Stimulated activated CD8-positive, alpha-beta memory T cell treated with anti-CD3 and anti-CD28 coated beads, Interleukin-7, amount 100 ng/mL, for 48 hours (primary cell): Measurements from ENCODE around the gene FBLN1.
"Not testable (repeated sequence)": the region's sequence is repeated elsewhere in the genome, so short reads cannot be mapped to it uniquely, and the experiment has no call there.

ENCODE experiments used
- DNase-seq, 2 donors: peaks; one replicate each; pipeline ENCODE4 v3.0.0-alpha.2; 2020; ENCODE audit warnings: low read depth in 1 of 2; ENCODE audit errors: extremely low read depth in 1 of 2

The FBLN1 gene

DNA sequence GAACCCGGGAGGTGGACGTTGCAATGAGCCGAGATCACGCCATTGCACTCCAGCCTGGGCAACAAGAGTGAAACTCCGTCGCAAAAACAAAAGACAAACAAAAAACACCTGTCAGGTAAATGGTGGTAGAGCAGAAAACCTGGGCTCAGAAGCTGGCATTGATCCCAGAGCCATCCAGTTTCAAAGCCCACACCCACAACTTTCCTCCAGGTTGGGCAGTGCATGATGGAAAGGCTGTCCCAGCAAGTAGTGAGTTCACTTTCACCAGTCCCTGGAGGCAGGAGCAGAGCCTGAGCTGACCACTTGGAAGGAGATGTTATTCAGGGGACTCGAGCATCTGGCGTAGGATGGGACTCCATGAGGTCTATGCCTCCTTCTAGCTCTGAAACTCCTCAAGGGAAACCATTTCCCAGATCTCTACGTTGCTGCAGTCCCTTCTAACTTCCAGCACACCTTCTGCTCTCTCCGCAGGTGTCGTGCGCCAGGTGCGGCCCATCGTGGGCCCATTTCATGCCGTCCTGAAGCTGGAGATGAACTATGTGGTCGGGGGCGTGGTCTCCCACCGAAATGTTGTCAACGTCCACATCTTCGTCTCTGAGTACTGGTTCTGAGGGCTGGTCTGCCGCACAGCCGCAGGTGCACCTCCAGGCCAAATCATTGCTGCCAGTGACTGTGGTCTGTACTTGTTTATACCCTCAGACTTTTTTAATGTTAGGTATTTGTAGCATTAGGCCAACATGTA, 97.3 kb downstream of the FBLN1 start:
- DNase-seq, result no peak

DNA sequence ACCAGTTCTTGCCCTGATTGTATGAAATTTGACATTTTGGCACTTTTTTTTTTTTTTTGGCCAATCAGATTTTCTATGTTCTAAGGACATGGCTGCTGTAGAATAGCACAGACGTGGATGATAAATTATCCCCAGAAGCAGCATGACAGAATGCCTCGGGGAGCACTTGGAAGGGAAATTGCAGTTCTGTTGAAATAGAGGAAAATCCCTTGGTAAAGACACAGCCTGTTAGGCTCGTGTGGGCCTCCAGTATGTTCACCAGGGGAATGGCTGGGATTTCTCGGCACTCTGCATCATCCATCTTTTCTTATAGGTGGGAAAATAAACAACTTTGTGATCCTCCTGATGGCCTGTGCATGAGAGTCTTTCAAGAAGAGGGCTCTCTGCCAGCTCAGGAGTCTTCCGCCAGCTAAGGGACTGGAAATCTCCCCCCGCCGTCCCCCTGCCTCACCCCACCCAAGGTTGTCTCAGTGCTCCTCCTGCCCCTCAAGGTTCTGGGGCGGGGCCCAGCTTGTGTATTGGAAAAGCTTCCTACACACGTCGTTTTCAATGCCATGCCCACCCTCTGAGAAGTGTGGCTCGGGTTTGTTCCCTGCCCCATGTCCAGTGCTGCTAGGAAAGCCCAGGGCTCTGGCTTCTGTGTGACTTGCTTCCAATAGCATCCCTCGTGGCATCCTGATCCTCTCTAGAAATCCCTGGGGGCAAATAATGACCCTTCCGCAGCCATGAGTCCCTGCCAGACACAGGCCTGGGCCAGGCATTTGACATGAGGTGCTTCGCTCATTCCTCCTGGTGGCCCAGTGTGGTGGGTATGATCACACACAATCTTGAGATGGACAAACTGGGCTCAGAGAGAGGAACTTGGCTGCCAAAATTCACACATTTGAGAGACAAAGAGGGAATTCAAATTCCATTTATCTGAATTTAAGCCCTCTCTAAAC, 98.4 kb downstream of the FBLN1 start:
- no peak for DNase-seq

DNA sequence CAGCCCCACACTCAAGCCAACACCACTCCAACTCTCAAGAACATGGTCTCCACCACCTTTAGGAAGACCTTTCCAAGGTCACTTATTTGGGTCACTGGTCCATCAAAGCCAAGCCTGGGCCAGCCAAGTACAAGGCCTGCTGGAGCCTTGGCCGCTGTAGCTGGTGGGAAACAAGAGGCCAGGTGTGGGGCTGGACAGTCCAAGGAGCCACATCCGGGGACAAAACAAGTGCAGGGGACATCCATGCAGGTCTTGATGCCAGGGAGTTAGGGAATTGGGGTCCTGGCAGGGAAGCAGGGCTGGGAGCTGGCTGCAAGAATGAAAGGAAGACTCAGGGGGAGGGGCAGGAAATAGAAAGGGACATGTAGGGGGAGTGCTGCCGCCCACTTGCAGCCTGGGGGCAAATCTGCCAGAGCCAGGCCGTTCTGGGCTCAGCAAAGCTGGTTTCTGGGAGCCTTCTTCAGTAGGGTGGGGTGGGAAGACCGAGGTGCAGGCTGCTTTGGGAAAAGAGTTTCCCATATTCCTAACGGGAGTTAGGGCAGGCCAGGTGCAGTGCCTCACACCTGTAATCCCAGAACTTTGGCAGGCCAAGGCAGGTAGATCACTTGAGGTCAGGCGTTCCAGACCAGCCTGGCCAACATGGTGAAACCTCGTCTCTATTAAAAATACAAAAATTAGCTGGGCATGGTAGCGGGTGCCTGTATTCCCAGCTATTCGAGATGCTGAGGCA, 99.5 kb downstream of the FBLN1 start:
- DNase-seq, result no peak

DNA sequence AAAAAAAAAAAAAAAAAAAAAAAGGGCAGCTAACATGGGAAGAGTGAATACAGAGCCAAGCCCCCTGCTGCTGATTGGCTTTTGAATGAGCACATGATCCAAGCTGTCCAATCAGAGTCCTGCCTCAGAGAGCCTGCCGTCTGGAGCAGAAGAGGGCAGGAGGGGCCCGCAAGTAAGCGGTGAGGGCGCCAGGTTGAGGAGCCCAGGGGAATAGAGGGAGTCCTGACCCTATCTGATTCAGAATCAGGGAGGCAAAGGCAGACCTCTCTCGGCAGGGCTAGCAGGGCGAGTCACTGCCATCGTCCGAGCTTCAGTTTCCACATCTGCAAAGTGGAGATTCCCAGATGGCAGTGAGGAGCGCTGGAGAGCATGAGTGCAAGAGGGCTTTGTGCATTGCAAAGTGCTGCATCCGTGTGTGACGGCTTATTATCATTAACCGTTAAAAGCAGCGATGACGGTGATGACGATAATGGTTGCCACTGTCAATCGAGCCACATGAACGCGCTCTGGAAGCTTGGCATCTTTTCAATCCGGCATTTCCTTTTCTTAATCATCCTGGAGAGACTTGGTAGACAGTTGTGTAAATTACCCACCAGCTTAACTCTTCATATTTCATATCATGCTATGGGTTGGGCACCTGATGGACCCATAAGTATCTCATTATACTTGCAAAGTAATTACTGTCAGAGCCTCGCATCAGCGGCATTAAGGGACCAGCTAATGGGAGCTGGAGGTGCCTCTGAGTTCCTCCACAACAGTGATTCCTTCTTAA, 100.3 kb downstream of the FBLN1 start:
- no peak for DNase-seq

DNA sequence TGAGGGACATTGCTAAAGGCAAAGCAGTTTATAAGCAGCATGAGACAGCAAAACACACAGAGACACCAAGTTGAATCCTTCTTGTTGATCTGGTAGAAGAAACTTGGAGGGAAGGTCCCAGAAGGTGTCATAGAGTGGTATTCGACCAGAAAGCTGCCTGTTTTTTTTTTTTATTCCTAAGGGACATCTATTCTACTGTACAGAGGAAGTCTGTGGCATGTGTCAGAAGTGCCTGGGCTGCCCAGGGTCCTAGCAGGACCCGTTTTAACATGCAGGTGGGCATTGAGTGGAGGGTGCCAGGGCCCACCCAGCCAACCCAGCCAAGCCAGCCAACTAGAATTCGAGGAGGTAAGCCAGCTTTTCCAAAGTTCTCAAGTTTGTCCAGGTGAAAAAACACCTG, 100.9 kb downstream of the FBLN1 start:
- no peak for DNase-seq

DNA sequence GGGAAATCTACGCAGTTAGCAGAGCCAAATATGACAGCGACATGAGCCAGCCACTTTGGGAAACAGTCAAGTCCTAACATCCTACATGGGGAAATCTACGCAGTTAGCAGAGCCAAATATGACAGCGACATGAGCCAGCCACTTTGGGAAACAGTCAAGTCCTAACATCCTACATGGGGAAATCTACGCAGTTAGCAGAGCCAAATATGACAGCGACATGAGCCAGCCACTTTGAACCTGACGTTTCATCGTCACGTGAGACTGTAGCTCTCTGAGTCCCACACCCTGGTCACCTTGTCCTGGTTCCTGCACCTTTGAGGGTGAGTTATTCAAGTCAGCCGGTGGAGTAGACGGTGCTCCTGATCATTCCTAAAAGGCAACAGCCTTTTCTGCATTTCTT, 105.4 kb downstream of the FBLN1 start:
- DNase-seq, result not testable (repeated sequence)

DNA sequence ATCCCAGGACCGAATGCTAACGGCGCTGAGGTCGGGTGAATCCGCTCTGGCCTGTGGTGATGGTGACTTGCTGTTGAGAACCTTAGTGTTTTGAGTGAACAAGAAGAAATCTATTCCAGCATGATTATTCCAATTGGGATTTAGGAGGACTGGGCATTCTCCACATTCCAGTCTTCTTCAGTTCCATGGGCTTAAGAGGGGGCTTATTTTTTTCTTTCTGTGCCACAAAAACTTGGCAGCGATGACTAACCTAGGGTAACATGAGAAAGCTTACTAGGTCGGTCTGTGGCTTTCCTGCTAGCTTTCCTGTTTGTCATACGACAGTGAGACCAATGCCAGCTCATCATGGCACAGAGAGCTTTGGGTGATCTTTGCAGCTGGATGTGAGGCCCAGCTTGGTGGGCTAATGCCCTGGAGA, 106.1 kb downstream of the FBLN1 start:
- DNase-seq, result peak in 1 of 2 donors; percentile 37

DNA sequence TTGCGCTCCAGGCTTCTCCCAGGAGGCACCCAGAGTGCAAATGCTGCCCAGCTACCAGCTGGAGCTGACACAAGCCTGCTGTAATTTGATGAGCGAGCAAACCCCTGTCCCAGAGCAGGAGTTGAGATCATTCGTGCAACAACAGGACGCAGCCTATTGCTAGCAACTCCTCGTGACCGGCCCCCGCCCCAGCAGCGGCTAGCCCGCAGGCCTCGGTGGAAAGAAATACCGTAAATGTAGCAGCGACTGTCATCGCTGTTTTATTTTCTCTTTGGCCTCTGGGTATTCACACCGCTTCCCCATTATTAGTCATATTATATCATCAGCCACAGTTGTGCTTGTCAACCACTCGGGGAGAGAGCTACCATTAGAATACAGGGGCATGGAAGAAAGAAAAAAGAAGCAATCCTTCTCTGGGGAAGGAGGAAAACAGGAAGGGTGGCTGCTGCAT, 109.8 kb downstream of the FBLN1 start:
- DNase-seq, result peak; percentile 11 to 20

DNA sequence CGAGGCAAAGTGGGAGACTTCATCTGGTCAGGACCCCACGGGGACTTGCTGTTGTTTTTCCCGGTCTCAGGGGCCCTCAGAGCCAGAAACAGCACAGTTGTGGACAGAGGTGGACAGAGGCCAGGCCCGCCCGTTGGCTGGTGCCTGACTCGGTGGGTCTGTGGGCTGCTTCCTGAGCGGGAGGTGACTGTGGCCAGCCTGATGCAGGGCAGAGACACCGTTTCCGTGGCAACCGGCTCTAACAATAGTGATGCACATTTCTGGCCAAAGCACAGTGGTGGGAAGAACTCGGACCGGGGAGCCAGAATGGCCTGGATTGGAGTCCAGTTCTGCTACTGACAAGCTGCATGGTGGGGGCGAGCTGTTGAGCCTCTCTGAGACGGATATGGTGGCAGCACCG, 110.3 kb downstream of the FBLN1 start:
- no peak for DNase-seq

DNA sequence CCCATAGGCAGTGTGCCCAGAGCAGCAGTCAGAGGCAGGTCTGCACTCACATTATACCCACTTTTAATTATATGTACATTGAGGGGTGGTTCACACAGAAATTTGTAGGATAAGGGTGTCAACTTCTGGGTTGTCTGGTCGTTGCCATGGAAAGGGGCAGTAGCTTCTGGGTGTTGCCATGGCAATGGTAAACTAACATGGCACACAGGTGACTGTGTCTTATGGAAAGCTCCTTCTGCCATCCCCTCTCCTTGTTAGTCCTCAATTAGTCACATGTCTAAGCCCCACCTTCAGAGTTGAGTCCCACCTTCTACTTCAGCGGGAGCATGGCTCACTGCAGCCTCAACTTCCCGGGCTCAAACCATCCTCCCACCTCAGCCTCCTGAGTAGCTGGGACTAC, 112.7 kb downstream of the FBLN1 start:
- DNase-seq, result no peak

DNA sequence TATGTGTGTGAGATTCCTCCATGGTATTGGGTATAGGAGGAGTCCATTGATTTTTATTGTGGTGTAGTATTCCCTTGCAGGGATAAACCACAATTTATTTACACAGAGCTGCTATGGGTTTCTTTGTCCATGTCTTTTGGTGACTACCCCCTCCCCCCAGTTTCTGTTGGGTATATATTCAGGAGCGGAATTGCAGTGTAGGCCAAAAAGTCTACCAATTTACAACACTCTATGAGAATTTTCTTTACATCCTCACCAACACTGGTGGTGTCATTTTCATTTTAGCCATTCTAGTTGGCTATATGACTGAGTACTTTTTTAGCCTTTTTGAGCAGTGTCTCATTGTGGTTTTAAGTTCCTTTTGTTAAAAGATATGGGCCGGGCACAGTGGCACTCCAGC, 113.7 kb downstream of the FBLN1 start:
- no peak for DNase-seq

DNA sequence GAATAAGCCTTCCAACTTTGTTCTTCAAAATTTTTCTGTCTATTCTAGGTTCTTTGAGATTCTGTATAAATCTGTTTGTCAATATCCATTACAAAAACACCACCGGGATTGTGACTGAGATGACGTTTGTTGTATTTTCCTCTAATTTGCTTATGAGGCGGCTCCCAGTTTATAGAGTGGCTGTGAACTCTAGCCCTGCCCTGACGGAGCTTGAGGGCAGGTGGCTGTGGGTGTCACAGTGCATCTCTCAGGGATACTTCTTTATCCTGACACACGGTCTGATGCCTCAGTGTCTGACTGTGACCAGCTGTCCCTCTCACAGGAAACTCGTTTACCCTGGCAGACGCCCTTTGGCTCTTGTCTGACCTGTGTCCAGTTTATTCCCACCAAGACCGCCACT, 115.3 kb downstream of the FBLN1 start:
- no peak for DNase-seq

DNA sequence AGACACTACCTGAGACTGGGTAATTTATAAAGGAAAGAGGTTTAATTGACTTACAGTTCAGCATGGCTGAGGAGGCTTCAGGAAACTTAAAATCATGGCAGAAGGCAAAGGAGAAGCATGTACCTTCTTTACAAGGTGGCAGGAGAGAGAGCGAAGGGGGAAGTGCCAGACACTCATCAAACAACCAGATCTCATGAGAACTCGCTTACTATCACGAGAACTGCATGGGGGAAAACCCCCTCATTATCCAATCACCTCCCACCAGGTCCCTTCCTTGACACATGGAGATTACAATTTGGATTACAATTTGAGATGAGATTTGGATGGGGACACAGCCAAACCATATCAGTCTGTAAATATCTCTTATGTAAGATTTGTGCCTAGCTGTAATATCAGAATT, 118.0 kb downstream of the FBLN1 start:
- no peak for DNase-seq

DNA sequence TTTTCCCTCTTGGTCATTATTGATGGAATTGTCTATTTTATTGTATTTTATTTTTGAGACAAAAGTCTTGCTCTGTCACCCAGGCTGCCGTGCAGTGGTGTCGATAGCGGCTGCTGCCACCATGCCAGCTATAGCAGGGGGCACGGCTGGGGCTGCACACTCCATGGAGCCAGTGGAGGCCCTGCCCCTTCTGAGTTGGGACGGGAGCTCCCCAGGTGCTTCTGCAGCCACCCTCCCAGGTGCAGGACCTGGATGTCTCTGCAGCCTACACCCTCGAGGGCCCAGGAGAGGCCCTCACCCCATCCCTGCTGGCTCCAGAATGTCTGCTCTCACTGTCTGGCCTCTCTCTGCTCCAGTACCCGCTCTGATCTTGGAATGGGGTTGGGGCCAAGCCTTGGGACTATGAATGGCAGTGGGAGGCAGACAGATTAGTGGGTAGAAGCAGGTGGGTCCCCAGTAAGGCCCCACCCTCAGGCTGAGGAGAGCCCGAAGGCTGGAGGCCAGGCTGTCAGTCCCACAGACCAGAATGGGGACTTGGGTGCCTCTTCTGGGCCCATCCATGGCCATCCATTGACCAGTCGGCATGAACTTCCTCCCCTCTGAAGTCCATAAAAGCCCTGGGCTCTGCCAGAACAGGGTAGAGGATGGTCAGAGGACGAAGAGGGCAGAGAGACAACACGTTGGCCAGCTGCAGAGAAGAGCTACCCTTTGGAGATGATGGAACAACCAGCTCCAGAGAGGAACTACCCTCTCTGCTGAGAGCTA, 119.3 kb downstream of the FBLN1 start:
- no peak for DNase-seq

DNA sequence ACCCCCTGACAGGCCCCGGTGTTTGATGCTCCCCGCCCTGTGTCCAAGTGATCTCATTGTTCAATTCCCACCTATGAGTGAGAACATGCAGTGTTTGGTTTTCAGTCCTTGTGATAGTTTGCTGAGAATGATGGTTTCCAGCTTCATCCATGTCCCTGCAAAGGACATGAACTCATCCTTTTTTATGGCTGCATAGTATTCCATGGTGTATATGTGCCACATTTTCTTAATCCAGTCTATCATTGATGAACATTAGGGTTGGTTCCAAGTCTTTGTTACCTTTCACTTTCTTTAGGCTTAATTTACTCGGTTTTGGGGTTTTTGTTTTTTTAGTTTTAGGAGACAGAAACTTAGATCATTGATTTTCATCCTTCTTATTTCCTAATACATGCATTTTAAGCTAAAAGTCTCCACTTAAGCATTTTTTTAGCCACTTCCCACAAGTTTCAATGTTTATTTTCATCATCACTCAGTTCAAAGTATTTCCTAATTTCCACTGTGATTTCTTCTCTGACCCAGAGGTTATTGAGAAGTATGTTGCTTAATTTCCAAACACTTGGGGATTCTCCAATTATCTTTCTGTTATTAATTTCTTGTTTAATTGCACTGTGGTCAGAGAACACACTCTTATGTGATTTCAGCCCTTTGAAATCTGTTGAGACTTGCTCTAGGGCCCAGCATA, 120.9 kb downstream of the FBLN1 start:
- not testable (repeated sequence) for DNase-seq

DNA sequence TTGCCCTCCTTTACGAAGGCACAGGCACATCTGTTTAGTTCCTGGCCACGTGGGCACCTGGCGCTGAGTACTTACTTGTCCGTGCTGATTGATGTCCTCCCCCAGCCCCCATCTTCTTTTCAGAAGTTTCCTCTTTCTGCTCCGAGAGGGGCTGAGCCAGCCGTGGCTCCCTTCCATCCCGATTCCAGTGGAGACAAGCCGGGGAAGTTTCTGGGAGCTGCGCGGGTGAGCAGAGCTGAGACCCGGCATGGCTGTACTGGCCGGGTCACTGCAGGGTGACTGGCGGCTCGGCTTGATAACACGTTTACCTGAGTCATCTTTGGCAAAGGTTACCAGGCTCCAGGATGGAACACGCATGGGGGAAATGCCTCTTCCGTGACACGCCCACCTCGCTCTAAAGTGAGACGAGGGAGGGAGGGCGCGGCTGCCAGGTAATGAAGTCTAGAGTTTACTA, 123.5 kb downstream of the FBLN1 start:
- DNase-seq, result no peak

DNA sequence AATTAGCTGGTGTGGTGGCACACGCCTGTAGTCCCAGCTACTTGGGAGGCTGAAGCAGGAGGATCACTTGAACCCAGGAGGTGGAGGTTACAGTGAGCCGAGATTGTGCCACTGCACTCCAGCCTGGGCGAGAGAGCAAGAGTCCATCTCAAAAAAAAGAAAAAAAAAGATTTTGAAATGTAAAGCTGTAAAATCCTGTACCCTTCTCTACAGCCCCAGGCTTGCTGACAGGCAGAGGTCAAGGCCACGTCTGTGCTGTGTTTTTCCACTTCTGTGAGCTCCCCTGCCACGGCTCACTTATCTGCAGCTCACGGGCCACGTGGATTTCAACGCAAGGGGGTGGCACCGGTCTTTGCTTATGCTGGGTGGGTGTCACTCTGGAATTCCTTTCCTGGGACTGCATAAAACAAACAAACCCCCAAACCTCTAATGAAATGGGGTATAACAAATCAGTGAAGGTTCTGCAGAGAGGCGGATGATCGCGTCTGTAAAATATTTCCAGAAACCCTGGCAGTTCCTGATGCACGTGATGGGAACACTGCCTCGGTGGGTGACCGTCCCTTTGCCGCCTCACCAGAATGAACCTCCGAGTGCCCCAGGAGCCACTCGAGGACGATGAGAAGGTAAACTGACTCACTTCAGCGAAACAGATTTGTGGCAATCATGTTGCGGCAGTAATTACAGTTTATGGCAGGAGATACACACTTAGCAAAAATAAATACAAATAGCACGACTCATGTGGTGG, 125.0 kb downstream of the FBLN1 start:
- DNase-seq, result no peak

DNA sequence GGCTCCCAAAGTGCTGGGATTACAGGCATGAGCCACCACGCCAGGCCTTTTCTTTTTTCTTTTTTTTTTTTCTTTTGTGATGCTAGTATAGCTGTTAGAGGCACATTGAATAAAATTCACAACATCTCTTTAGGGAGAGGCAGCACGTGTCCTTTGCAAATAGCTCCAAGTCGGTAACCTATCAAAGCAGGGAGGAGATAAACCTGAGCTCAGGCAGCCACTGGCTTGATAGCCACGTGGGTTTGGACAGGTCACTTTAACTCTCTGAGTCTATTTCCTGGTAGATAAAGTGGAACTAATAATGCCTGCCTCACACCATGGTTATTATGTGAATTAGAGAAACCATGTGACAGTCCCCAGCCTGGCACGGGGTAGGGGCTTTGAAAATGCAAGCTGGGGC, 125.8 kb downstream of the FBLN1 start:
- no peak for DNase-seq
